HG03280 (cell line): ENCODE results near the gene MAPK6.
A peak's percentile ranks its signal among the peaks of the same experiment; 100 is the strongest.

Experiments
- ATAC-seq: cut with Tn5 transposase; IDR thresholded peaks from one replicate; pipeline ENCODE4 v1.9.1; 2021; ENCODE audit warnings: mild to moderate bottlenecking, moderate library complexity; ENCODE audit not compliant: unreplicated experiment

Gene MAPK6

GRCh38 chr15:52100807-52101442, 81.9 kb downstream of the MAPK6 start:
- ATAC-seq = no peak

GRCh38 chr15:52101542-52102323, 82.7 kb downstream of the MAPK6 start:
- peak; percentile 40 for ATAC-seq

- ATAC-seq = no peak
These were observed 83.4 kb downstream of the MAPK6 start for GRCh38 chr15:52102463-52102862.

GRCh38 chr15:52103217-52104207, 84.5 kb downstream of the MAPK6 start:
- ATAC-seq = peak; percentile 64

GRCh38 chr15:52104532-52105004, 85.5 kb downstream of the MAPK6 start:
- ATAC-seq = no peak

- no peak for ATAC-seq
These were observed 86.8 kb downstream of the MAPK6 start for GRCh38 chr15:52105846-52106245.

- no peak for ATAC-seq
These were observed 87.6 kb downstream of the MAPK6 start for GRCh38 chr15:52106641-52107040.

GRCh38 chr15:52107238-52107637, 88.2 kb downstream of the MAPK6 start:
- ATAC-seq = no peak

- ATAC-seq = peak; percentile 55
These were observed 90.8 kb downstream of the MAPK6 start for GRCh38 chr15:52109559-52110451.

GRCh38 chr15:52111517-52112202, 92.6 kb downstream of the MAPK6 start:
- ATAC-seq = no peak

- ATAC-seq = no peak
These were observed 93.3 kb downstream of the MAPK6 start for GRCh38 chr15:52112203-52112750.

- no peak for ATAC-seq
These were observed 94.2 kb downstream of the MAPK6 start for GRCh38 chr15:52113235-52113634.

- ATAC-seq = no peak
These were observed 94.7 kb downstream of the MAPK6 start for GRCh38 chr15:52113708-52114107.

GRCh38 chr15:52114261-52115055, 95.4 kb downstream of the MAPK6 start:
- no peak for ATAC-seq

GRCh38 chr15:52115598-52116427, 96.8 kb downstream of the MAPK6 start:
- ATAC-seq = no peak
